ENCODE data around the gene TMEM205.
"Not testable (repeated sequence)": the region's sequence is repeated elsewhere in the genome, so short reads cannot be mapped to it uniquely, and the experiment has no call there.

Gene TMEM205

GRCh38 chr19:11339254-11340098 is 6.6 kb downstream of the TMEM205 start, which contains the start of gene RAB3D:
RAB3D (minus strand) TSS chr19:11339657; CDS start chr19:11337399, 2,258 bp downstream.
- DNase-seq (ENCODE audit: low read depth) = peak; percentile 60

- no peak for DNase-seq (ENCODE audit: low read depth)
Measured at GRCh38 chr19:11338569-11339253, 7.4 kb downstream of the TMEM205 start.

- DNase-seq (ENCODE audit: low read depth) = no peak
Measured at GRCh38 chr19:11338121-11338520, 7.9 kb downstream of the TMEM205 start.

GRCh38 chr19:11337080-11337479 is 9.0 kb downstream of the TMEM205 start:
- DNase-seq (ENCODE audit: low read depth) = no peak

- no peak for DNase-seq (ENCODE audit: low read depth)
Measured at GRCh38 chr19:11335449-11336146, 10.5 kb downstream of the TMEM205 start.

- DNase-seq (ENCODE audit: low read depth) = not testable (repeated sequence)
Measured at GRCh38 chr19:11333838-11334237, 12.2 kb downstream of the TMEM205 start.

GRCh38 chr19:11332822-11333221 is 13.2 kb downstream of the TMEM205 start:
- no peak for DNase-seq (ENCODE audit: low read depth)

- DNase-seq (ENCODE audit: low read depth) = no peak
Measured at GRCh38 chr19:11331502-11331901, 14.6 kb downstream of the TMEM205 start.

GRCh38 chr19:11330127-11330526 is 15.9 kb downstream of the TMEM205 start:
- DNase-seq (ENCODE audit: low read depth) = no peak

GRCh38 chr19:11325544-11325943 is 20.5 kb downstream of the TMEM205 start:
- DNase-seq (ENCODE audit: low read depth) = no peak

GRCh38 chr19:11324748-11325389 is 21.2 kb downstream of the TMEM205 start:
- DNase-seq (ENCODE audit: low read depth) = no peak

- no peak for DNase-seq (ENCODE audit: low read depth)
Measured at GRCh38 chr19:11324079-11324661, 21.9 kb downstream of the TMEM205 start.

- no peak for DNase-seq (ENCODE audit: low read depth)
Measured at GRCh38 chr19:11323601-11324078, 22.4 kb downstream of the TMEM205 start.

- no peak for DNase-seq (ENCODE audit: low read depth)
Measured at GRCh38 chr19:11322269-11323024, 23.6 kb downstream of the TMEM205 start.

GRCh38 chr19:11321191-11322126 is 24.6 kb downstream of the TMEM205 start:
- no peak for DNase-seq (ENCODE audit: low read depth)

- DNase-seq (ENCODE audit: low read depth) = not testable (repeated sequence)
Measured at GRCh38 chr19:11320278-11320995, 25.6 kb downstream of the TMEM205 start.

GRCh38 chr19:11306337-11306736 is 39.7 kb downstream of the TMEM205 start:
- DNase-seq (ENCODE audit: low read depth) = no peak

GRCh38 chr19:11304936-11305335 is 41.1 kb downstream of the TMEM205 start:
- DNase-seq (ENCODE audit: low read depth) = no peak

GRCh38 chr19:11300811-11301120 is 45.3 kb downstream of the TMEM205 start:
- DNase-seq (ENCODE audit: low read depth) = no peak

All from stimulated activated CD8-positive, alpha-beta memory T cell treated with anti-CD3 and anti-CD28 coated beads, Interleukin-12 subunit alpha, Interleukin-12 subunit beta, amount 100 ng/mL, for 4 hours (primary cell).